Liver (tissue), 9 donors: ENCODE data around the gene HHIPL1. TPM values are rescaled to one million over a fixed set of nuclear protein-coding genes. Genes with fewer than 3 reads are reported as not detected.

ENCODE experiments used
- DNase-seq: peaks from one replicate; pipeline ENCODE4 v3.0.0-alpha.2; 2017; ENCODE audit warnings: low spot score
- H3K27ac ChIP-seq, 2 donors: one replicate each; pipeline ENCODE4 v1.7.0; 2013; ENCODE audit warnings: inconsistent platforms in 2 of 2, low read length in 2 of 2, control low read depth in 1 of 2, low read depth in 1 of 2, mild to moderate bottlenecking in 1 of 2
- H3K27me3 ChIP-seq, 4 donors: one replicate each; pipeline versions ENCODE4 v1.6.1 to v1.7.0; 2013; ENCODE audit warnings: low read length in 3 of 4, inconsistent platforms in 1 of 4, mild to moderate bottlenecking in 1 of 4, moderate library complexity in 1 of 4; ENCODE audit not compliant: control insufficient read depth in 4 of 4, insufficient read depth in 4 of 4
- H3K36me3 ChIP-seq, 4 donors: one replicate each; pipeline versions ENCODE4 v1.6.1 to v1.7.0; 2013; ENCODE audit warnings: low read length in 3 of 4, mild to moderate bottlenecking in 3 of 4, low read depth in 1 of 4, moderate library complexity in 1 of 4; ENCODE audit not compliant: control insufficient read depth in 4 of 4, insufficient read depth in 3 of 4
- H3K4me1 ChIP-seq, 4 donors: one replicate each; pipeline versions ENCODE4 v1.6.1 to v1.7.0; 2013; ENCODE audit warnings: low read length in 3 of 4, mild to moderate bottlenecking in 3 of 4, moderate library complexity in 1 of 4; ENCODE audit not compliant: control insufficient read depth in 4 of 4, insufficient read depth in 4 of 4
- H3K4me3 ChIP-seq, 3 donors: one replicate each; pipeline versions ENCODE4 v1.6.1 to v1.7.0; 2013; ENCODE audit warnings: low read length in 3 of 3, control low read depth in 1 of 3, low read depth in 1 of 3, mild to moderate bottlenecking in 1 of 3
- H3K9ac ChIP-seq, 2 donors: one replicate each; pipeline ENCODE4 v1.7.0; 2013; ENCODE audit warnings: low read length in 2 of 2, mild to moderate bottlenecking in 2 of 2, moderate library complexity in 2 of 2, control low read depth in 1 of 2, low read depth in 1 of 2
- H3K9me3 ChIP-seq, 4 donors: one replicate each; pipeline versions ENCODE4 v1.6.1 to v1.7.0; 2013; ENCODE audit warnings: low read length in 3 of 4; ENCODE audit not compliant: control insufficient read depth in 4 of 4
- FOXA1 ChIP-seq: IDR thresholded peaks from 2 replicates; pipeline ENCODE4 v1.6.1; 2016; ENCODE audit warnings: antibody characterized with exemption
- FOXA2 ChIP-seq: IDR thresholded peaks from 2 replicates; pipeline ENCODE4 v1.6.1; 2016; ENCODE audit warnings: antibody characterized with exemption
- GABPA ChIP-seq, 2 donors: IDR thresholded peaks in 1 of 2; conservative IDR thresholded peaks in 1 of 2; 2 replicates each; pipeline ENCODE4 v1.6.1; 2016; ENCODE audit warnings: antibody characterized with exemption in 2 of 2, mild to moderate bottlenecking in 1 of 2, moderate library complexity in 1 of 2
- HNF4G ChIP-seq: IDR thresholded peaks from 2 replicates; pipeline ENCODE4 v1.6.1; 2016; ENCODE audit warnings: antibody characterized with exemption
- JUND ChIP-seq, 2 donors: IDR thresholded peaks; 2 replicates each; pipeline ENCODE4 v1.6.1; 2016; ENCODE audit warnings: antibody characterized with exemption in 2 of 2
- NR2F2 ChIP-seq: IDR thresholded peaks from 2 replicates; pipeline ENCODE4 v1.6.1; 2016; ENCODE audit warnings: antibody characterized with exemption
- RXRA ChIP-seq, 2 donors: IDR thresholded peaks; 2 replicates each; pipeline ENCODE4 v1.6.1; 2017 to 2018; ENCODE audit warnings: antibody characterized with exemption in 2 of 2, mild to moderate bottlenecking in 1 of 2
- ZBTB33 ChIP-seq: IDR thresholded peaks from 2 replicates; pipeline ENCODE4 v1.6.1; 2016; ENCODE audit warnings: antibody characterized with exemption
- WGBS: extraction: QIAGEN DNeasy Blood & Tissue Kit; methylation state at CpG from one replicate; pipeline ENCODE4 v1.1.7; 2013; 5-methylcytosine and 5-hydroxymethylcytosine counted together
- polyA plus RNA-seq, 2 donors: library from polyadenylated mRNA; stranded (reverse) in 1 of 2; unstranded in 1 of 2; fragments of 200-250 nt in 1 of 2; fragments of >200 nt in 1 of 2; fragmentation: Nextera tagmentation in 1 of 2; extraction: Ambion mirVana in 1 of 2; gene quantifications; one replicate each; pipeline versions ENCODE4 v1.2.1 to v1.2.3, GENCODE V29; 2013 to 2015
- total RNA-seq, 2 donors: library from RNA; depleted of rRNA; stranded (reverse); fragments of >200 nt; gene quantifications; one replicate each; pipeline ENCODE4 v1.2.3, GENCODE V29; 2014
- TF ChIP-seq, protein P1 (sequence below): IDR thresholded peaks from 2 replicates; pipeline ENCODE4 v1.6.1; 2016; ENCODE audit warnings: antibody characterized with exemption
- TF ChIP-seq, protein P2 (sequence below): IDR thresholded peaks from 2 replicates; pipeline ENCODE4 v1.6.1; 2016; ENCODE audit warnings: antibody characterized with exemption, mild to moderate bottlenecking
- TF ChIP-seq, protein P3 (sequence below): fragments of 150-350 bp; IDR thresholded peaks from 2 replicates; pipeline ENCODE4 v1.5.1; 2017; ENCODE audit warnings: improper control_type of control experiment, low read depth, low read length; ENCODE audit not compliant: missing input control
- donor health status: healthy.
- donor health status: healthy.
- donor health status: healthy.
- donor health status: healthy.
- donor health status: healthy.

The HHIPL1 gene
- total and polyA plus RNA-seq, 4 donors, result 0.96 to 1.7 (median 1.0) TPM

GRCh38 chr14:99658218-99658845 lies 13.4 kb downstream of the HHIPL1 start:
- Histone ChIP-seq H3K27me3 (peaks cover 0 to 4% (median 3%) of the 10 kb centered on the region in 4 donors), H3K4me3 (no peak overlapping the region), H3K27ac (no peak overlapping the region), H3K36me3 (no peaks in the 10 kb centered on the region), H3K4me1 (peaks cover 0 to 2% (median 0%) of the 10 kb centered on the region in 4 donors), H3K9me3 (no peaks in the 10 kb centered on the region), H3K9ac (no peak overlapping the region)
- DNase-seq, result no peak
- no peak for TF ChIP-seq ZBTB33
- no peak for TF ChIP-seq FOXA2
- TF ChIP-seq, protein P1, sequence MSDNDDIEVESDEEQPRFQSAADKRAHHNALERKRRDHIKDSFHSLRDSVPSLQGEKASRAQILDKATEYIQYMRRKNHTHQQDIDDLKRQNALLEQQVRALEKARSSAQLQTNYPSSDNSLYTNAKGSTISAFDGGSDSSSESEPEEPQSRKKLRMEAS, result no peak
- no peak for TF ChIP-seq HNF4G
- TF ChIP-seq, protein P2, sequence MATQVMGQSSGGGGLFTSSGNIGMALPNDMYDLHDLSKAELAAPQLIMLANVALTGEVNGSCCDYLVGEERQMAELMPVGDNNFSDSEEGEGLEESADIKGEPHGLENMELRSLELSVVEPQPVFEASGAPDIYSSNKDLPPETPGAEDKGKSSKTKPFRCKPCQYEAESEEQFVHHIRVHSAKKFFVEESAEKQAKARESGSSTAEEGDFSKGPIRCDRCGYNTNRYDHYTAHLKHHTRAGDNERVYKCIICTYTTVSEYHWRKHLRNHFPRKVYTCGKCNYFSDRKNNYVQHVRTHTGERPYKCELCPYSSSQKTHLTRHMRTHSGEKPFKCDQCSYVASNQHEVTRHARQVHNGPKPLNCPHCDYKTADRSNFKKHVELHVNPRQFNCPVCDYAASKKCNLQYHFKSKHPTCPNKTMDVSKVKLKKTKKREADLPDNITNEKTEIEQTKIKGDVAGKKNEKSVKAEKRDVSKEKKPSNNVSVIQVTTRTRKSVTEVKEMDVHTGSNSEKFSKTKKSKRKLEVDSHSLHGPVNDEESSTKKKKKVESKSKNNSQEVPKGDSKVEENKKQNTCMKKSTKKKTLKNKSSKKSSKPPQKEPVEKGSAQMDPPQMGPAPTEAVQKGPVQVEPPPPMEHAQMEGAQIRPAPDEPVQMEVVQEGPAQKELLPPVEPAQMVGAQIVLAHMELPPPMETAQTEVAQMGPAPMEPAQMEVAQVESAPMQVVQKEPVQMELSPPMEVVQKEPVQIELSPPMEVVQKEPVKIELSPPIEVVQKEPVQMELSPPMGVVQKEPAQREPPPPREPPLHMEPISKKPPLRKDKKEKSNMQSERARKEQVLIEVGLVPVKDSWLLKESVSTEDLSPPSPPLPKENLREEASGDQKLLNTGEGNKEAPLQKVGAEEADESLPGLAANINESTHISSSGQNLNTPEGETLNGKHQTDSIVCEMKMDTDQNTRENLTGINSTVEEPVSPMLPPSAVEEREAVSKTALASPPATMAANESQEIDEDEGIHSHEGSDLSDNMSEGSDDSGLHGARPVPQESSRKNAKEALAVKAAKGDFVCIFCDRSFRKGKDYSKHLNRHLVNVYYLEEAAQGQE, result no peak
- TF ChIP-seq GABPA (IDR thresholded peaks at IDR 0.05 in 1 of 2, conservative IDR thresholded peaks at IDR 0.05 in 1 of 2), result no peak
- TF ChIP-seq, protein P3, sequence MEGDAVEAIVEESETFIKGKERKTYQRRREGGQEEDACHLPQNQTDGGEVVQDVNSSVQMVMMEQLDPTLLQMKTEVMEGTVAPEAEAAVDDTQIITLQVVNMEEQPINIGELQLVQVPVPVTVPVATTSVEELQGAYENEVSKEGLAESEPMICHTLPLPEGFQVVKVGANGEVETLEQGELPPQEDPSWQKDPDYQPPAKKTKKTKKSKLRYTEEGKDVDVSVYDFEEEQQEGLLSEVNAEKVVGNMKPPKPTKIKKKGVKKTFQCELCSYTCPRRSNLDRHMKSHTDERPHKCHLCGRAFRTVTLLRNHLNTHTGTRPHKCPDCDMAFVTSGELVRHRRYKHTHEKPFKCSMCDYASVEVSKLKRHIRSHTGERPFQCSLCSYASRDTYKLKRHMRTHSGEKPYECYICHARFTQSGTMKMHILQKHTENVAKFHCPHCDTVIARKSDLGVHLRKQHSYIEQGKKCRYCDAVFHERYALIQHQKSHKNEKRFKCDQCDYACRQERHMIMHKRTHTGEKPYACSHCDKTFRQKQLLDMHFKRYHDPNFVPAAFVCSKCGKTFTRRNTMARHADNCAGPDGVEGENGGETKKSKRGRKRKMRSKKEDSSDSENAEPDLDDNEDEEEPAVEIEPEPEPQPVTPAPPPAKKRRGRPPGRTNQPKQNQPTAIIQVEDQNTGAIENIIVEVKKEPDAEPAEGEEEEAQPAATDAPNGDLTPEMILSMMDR, result no peak
- TF ChIP-seq NR2F2, result no peak
- no peak for TF ChIP-seq FOXA1
- 58% methylated on average over 15 of the region's 15 CpGs for WGBS

- H3K27ac ChIP-seq, result no peak overlapping the region
- H3K9ac ChIP-seq, result no peak overlapping the region
- no peaks in the 10 kb centered on the region for H3K9me3 ChIP-seq
- TF ChIP-seq, protein P1, result no peak
- TF ChIP-seq JUND (IDR thresholded peaks at IDR 0.05), result no peak
- TF ChIP-seq FOXA1, result no peak
- TF ChIP-seq GABPA (IDR thresholded peaks at IDR 0.05 in 1 of 2, conservative IDR thresholded peaks at IDR 0.05 in 1 of 2), result no peak
- TF ChIP-seq RXRA (IDR thresholded peaks at IDR 0.05), result no peak
- WGBS, result 19% methylated on average over 58 of the region's 58 CpGs
- DNase-seq, result no peak
- H3K4me3 ChIP-seq, result no peak overlapping the region
- H3K36me3 ChIP-seq, result no peaks in the 10 kb centered on the region
- peaks cover 0 to 4% (median 3%) of the 10 kb centered on the region in 4 donors for H3K27me3 ChIP-seq
- peaks cover 0 to 2% (median 0%) of the 10 kb centered on the region in 4 donors for H3K4me1 ChIP-seq
Observed at GRCh38 chr14:99659333-99659741, 14.4 kb downstream of the HHIPL1 start.
